Sigmoid colon (tissue), 7 donors: ENCODE measurements around the gene TP73. TPM values are rescaled to one million over a fixed set of nuclear protein-coding genes. Genes with fewer than 3 reads are reported as not detected.

Experiments
- DNase-seq: peaks from one replicate; pipeline ENCODE4 v3.0.0-alpha.2; 2019
- H3K27ac ChIP-seq, 4 donors: fragments of 200-600 bp; sonication (generic); one replicate each; pipeline ENCODE4 v1.5.1; 2016 to 2019; ENCODE audit warnings: mild to moderate bottlenecking in 1 of 4
- H3K27me3 ChIP-seq, 3 donors: fragments of 200-600 bp; sonication (generic); one replicate each; pipeline ENCODE4 v1.5.1; 2019; ENCODE audit warnings: mild to moderate bottlenecking in 1 of 3
- H3K36me3 ChIP-seq, 4 donors: fragments of 200-600 bp; sonication (generic); one replicate each; pipeline ENCODE4 v1.5.1; 2016 to 2019
- H3K4me1 ChIP-seq, 4 donors: fragments of 200-600 bp; sonication (generic); one replicate each; pipeline ENCODE4 v1.5.1; 2017 to 2019
- H3K4me3 ChIP-seq, 4 donors: fragments of 200-600 bp; sonication (generic); one replicate each; pipeline ENCODE4 v1.5.1; 2017 to 2019; ENCODE audit warnings: mild to moderate bottlenecking in 2 of 4, moderate library complexity in 1 of 4
- H3K9me3 ChIP-seq, 4 donors: fragments of 200-600 bp in 3 of 4; sonication (generic) in 3 of 4; one replicate each; pipeline versions ENCODE4 v1.5.1 to v1.6.1; 2013 to 2019
- EP300 ChIP-seq, 4 donors: sonication (generic); formaldehyde crosslinking; IDR thresholded peaks; one replicate each; pipeline ENCODE4 v1.6.1; 2017; ENCODE audit warnings: antibody characterized with exemption in 4 of 4
- POLR2A ChIP-seq, 2 donors: fragments of 450-650 bp; IDR thresholded peaks; one replicate each; pipeline ENCODE4 v1.6.1; 2016; ENCODE audit warnings: antibody characterized with exemption in 2 of 2, mild to moderate bottlenecking in 2 of 2, moderate library complexity in 2 of 2
- POLR2AphosphoS5 ChIP-seq, 4 donors: sonication (generic); formaldehyde crosslinking; IDR thresholded peaks; one replicate each; pipeline ENCODE4 v1.6.1; 2017; ENCODE audit warnings: antibody characterized with exemption in 4 of 4
- WGBS, 2 donors: extraction: QIAGEN DNeasy Blood & Tissue Kit; methylation state at CpG; one replicate each; pipeline ENCODE4 v1.1.7; 2013; 5-methylcytosine and 5-hydroxymethylcytosine counted together
- intact Hi-C: fragments of 100-400 bp; cut with DNase I; formaldehyde crosslinking; loops from one replicate; pipeline ENCODE4 v1.15.1; 2023
- polyA plus RNA-seq, 3 donors: library from polyadenylated mRNA; stranded (reverse); fragments of 200-250 nt; gene quantifications; one replicate each; pipeline ENCODE4 v1.2.3, GENCODE V29; 2013
- total RNA-seq, 4 donors: library from RNA; depleted of rRNA; stranded (reverse); fragments of >200 nt; gene quantifications; one replicate each; pipeline ENCODE4 v1.1.0, GENCODE V29; 2016
- TF ChIP-seq, protein P1 (sequence below), 4 experiments: fragments of 450-650 bp in 3 of 4; fragments of 200-600 bp in 1 of 4; IDR thresholded peaks; one replicate each; pipeline ENCODE4 v1.5.1; 2016 to 2019; ENCODE audit warnings: antibody characterized with exemption in 4 of 4, mild to moderate bottlenecking in 3 of 4, moderate library complexity in 2 of 4
- donor health status: healthy with polysubstance abuse.
- donor health status: Bipolar disorder and iron deficiency.
- donor health status: healthy.

The TP73 gene
- total and polyA plus RNA-seq, 7 donors = 0.22 to 0.69 TPM; not detected in 5

DNA sequence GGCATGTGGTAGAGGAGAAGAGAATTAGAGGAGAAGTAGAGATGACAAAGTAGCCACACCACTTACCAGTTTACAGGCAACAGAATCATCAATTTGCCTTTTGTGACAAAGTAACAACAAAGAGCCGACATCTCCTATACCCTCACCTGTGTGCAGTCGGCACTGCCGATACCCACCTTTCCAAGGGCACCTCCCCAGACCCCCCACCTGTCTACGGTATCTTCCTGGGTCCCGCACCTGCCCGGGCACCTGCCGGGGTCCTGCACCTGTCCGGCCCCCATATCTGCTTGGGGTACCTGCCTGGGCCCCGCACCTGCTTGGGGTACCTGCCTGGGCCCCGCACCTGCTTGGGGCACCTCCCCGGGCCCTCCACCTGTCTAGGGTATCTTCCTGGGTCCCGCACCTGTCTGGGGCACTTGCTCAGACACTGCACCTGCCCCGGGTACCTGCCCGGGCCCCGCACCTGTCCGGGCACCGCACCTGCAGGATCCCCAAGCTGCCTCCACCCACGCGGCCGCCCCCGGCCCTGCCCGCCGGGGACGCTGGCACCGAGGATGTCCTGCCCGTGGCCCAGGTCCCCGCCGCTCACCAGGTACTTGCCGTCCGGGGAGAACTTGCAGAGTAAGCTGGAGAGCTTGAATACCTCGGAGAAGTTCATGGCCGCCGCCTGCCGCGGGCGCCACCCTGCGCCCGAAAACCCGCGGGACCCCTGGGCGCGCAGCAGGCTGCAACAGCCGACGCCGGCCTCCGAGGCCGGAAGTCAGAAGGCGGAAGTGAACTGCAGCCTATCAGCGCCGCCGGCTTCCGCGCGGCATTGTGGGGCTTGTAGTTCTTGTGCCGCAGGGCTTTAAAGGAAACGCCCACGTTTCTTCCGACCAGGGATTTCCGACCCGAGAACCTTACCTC, 2.7 kb upstream of the TP73 start, which contains the start of gene WRAP73:
Gene WRAP73 (minus strand): TSS at position 762 of the 906 bp plus-strand sequence. CDS start 104 bp downstream, at position 658.
- TF ChIP-seq POLR2AphosphoS5 (IDR thresholded peaks at IDR 0.05) (peak; percentile 70 to 96 (median 88)), POLR2A (IDR thresholded peaks at IDR 0.05) (peak; percentile 75 to 83), EP300 (IDR thresholded peaks at IDR 0.05) (no peak)
- TF ChIP-seq, protein P1, sequence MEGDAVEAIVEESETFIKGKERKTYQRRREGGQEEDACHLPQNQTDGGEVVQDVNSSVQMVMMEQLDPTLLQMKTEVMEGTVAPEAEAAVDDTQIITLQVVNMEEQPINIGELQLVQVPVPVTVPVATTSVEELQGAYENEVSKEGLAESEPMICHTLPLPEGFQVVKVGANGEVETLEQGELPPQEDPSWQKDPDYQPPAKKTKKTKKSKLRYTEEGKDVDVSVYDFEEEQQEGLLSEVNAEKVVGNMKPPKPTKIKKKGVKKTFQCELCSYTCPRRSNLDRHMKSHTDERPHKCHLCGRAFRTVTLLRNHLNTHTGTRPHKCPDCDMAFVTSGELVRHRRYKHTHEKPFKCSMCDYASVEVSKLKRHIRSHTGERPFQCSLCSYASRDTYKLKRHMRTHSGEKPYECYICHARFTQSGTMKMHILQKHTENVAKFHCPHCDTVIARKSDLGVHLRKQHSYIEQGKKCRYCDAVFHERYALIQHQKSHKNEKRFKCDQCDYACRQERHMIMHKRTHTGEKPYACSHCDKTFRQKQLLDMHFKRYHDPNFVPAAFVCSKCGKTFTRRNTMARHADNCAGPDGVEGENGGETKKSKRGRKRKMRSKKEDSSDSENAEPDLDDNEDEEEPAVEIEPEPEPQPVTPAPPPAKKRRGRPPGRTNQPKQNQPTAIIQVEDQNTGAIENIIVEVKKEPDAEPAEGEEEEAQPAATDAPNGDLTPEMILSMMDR (IDR thresholded peaks at IDR 0.05) = no peak
- Histone ChIP-seq H3K27ac (peak within 1 kb of the TSS in 3 of 4 donors; percentile 38 to 50 (median 42)), H3K4me3 (peak within 1 kb of the TSS; percentile 73 to 92 (median 80)), H3K9me3 (no peaks in the 10 kb centered on the region), H3K36me3 (peaks cover 0 to 28% (median 7%) of the 10 kb centered on the region in 4 donors), H3K27me3 (peaks cover 29 to 43% (median 43%) of the 10 kb centered on the region in 3 donors), H3K4me1 (peaks cover 0 to 39% (median 38%) of the 10 kb centered on the region in 4 donors)
- 1 to 3% methylated on average over 60 of the region's 60 CpGs for WGBS, 2 donors
- intact Hi-C loops = loop anchor here (1.0 to 2.0 kb wide), 2 partner anchors 25 to 251 kb away; partner anchors contain the start of gene C1orf174
- DNase-seq = peak; percentile 93

DNA sequence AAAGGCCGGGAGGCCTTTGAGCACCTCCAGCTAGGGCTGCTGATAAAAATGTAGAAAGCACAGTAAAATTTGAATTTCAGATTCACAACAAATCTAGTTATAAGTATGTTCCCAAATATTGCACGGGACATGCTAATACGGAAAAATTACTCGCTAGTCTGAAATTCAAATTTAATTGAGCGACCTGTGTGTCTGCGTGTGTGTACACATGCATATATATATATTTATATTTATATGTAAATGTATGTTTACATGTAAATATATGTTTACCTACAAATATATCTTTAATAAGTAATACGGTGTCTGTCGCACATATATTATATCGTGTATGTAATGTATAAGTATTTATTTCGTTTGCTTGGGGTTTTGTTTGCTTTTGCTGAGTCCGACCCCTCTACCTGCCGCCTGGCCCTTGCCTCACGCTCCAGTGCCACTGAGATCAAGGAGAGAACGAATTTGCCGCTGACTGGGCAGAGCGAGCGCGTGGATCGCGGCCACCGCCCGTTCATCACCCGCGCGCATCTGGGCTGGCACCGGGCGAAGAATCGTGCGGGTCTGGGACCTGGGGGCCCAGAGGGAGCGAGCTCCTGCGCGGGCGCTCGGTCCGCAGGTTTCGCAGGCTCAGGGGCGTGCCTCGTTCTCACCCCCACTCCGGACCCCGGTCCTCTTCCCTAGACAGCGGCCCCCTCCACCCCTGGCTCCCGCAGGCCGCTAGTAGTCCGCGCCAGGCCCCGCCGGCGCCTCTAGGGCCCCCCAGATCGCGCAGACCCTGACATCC, 1.9 kb upstream of the TP73 start:
- WGBS, 2 donors = 10 to 20% methylated on average over 50 of the region's 50 CpGs
- DNase-seq = no peak
- no peak overlapping the region for H3K27ac ChIP-seq
- H3K4me1 ChIP-seq = peaks cover 0 to 39% (median 38%) of the 10 kb centered on the region in 4 donors
- H3K9me3 ChIP-seq = no peaks in the 10 kb centered on the region
- H3K36me3 ChIP-seq = peaks cover 0 to 20% (median 5%) of the 10 kb centered on the region in 4 donors
- TF ChIP-seq POLR2A (IDR thresholded peaks at IDR 0.05) = no peak
- TF ChIP-seq POLR2AphosphoS5 (IDR thresholded peaks at IDR 0.05) = peak; percentile 49 to 83 (median 58)
- intact Hi-C loops = loop anchor here (1.0 to 2.0 kb wide), 2 partner anchors 26 to 250 kb away; partner anchors contain the start of gene C1orf174
- H3K27me3 ChIP-seq = peaks cover 29 to 52% (median 51%) of the 10 kb centered on the region in 3 donors
- H3K4me3 ChIP-seq = peak overlapping the region in 3 of 4 donors; percentile 73 to 92 (median 85)

GRCh38 chr1:3651026-3651929, 1.0 kb upstream of the TP73 start:
- Histone ChIP-seq H3K9me3 (no peaks in the 10 kb centered on the region), H3K4me1 (peaks cover 0 to 39% (median 38%) of the 10 kb centered on the region in 4 donors), H3K27ac (no peak overlapping the region), H3K36me3 (peaks cover 0 to 12% (median 3%) of the 10 kb centered on the region in 4 donors), H3K4me3 (peak overlapping the region in 2 of 4 donors; percentile 85 to 92), H3K27me3 (peaks cover 29 to 60% (median 51%) of the 10 kb centered on the region in 3 donors)
- no peak for DNase-seq
- 6 to 13% methylated on average over 83 of the region's 83 CpGs for WGBS, 2 donors
- TF ChIP-seq, protein P1 (IDR thresholded peaks at IDR 0.05) = no peak
- TF ChIP-seq EP300 (IDR thresholded peaks at IDR 0.05) = no peak
- TF ChIP-seq POLR2AphosphoS5 (IDR thresholded peaks at IDR 0.05) = no peak
- no peak for TF ChIP-seq POLR2A (IDR thresholded peaks at IDR 0.05)
- intact Hi-C loops = loop anchor here (2.0 kb wide), 1 partner anchor 250 kb away; the partner anchor contains the start of gene C1orf174

DNA sequence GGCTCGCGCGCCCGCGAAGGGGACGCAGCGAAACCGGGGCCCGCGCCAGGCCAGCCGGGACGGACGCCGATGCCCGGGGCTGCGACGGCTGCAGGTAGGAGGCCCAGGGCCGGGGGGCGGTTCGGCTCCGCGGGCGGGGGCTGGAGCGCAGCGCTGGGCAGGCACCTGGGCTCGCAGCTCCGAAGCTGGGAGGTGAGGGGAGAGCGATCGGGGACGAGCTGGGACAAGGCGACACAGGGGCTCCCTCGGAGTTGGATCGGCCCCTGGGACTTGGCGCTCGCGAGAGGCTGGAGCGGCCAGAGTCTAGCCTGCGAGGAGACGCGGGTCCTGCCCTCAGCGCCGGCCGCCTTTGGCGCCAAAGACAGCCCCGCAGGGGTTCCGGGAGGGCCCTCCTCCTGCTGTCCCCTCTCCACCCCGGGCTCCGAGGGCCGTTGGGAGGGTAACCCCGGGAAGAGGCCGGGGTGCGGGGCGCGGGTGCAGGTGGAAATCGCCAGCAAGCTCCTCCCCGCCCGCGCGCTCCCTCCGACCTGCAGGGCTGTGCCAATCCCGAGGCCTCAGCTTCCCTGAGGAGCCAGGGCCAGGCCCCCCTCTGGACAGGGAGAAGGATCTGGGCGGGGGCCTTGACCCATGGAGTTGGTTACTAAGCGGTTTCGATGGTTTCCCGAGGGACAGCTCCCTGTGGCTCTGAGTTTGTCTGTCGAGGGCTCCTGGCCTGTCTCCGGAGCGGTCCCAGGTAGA, 401 bp downstream of the TP73 start:
- WGBS, 2 donors = 2 to 3% methylated on average over 68 of the region's 68 CpGs
- intact Hi-C loops = no loop called here
- peak overlapping the region in 2 of 4 donors; percentile 40 to 85 for H3K4me3 ChIP-seq
- H3K36me3 ChIP-seq = no peaks in the 10 kb centered on the region
- no peak for DNase-seq
- H3K4me1 ChIP-seq = peaks cover 0 to 39% (median 38%) of the 10 kb centered on the region in 4 donors
- peaks cover 37 to 75% (median 55%) of the 10 kb centered on the region in 3 donors for H3K27me3 ChIP-seq
- no peaks in the 10 kb centered on the region for H3K9me3 ChIP-seq
- H3K27ac ChIP-seq = no peak overlapping the region
- no peak for TF ChIP-seq POLR2A (IDR thresholded peaks at IDR 0.05)
- TF ChIP-seq POLR2AphosphoS5 (IDR thresholded peaks at IDR 0.05) = no peak
- TF ChIP-seq, protein P1 (IDR thresholded peaks at IDR 0.05) = no peak
- no peak for TF ChIP-seq EP300 (IDR thresholded peaks at IDR 0.05)
